Measurements from ENCODE around the gene FAM222A. TPM values are rescaled to one million over a fixed set of nuclear protein-coding genes. Genes with fewer than 3 reads are reported as not detected.
A peak's percentile ranks its signal among the peaks of the same experiment; 100 is the strongest.

Gene FAM222A
- total RNA-seq, 3 donors from 2014 or later (not counting 1 experiment from before 2014, with no cell fraction given), result 3.1 to 6.6 (median 4.0) TPM

- no peak for DNase-seq
- peak in 1 of 3 donors; percentile 4 for ATAC-seq
- no peak for TF ChIP-seq CTCF (IDR thresholded peaks at IDR 0.05)
- WGBS (ENCODE audit: insufficient coverage), result 82% methylated on average over 14 of the region's 14 CpGs
- Mint-ChIP-seq H3K36me3 (no peaks in the 10 kb centered on the region), H3K4me3 (no peak overlapping the region), H3K27ac (no peak overlapping the region), H3K4me1 (no peaks in the 10 kb centered on the region), H3K9me3 (no peaks in the 10 kb centered on the region), H3K27me3 (ENCODE audit: low read depth in 2 of 2) (peaks cover 0 to 3% of the 10 kb centered on the region in 2 donors)
- Histone ChIP-seq H3K27me3 (ENCODE audit: control insufficient read depth, insufficient read depth, low read length) (no peaks in the 10 kb centered on the region), H3K9me3 (ENCODE audit: control insufficient read depth, insufficient read depth, low read length) (no peaks in the 10 kb centered on the region), H3K4me3 (ENCODE audit: low read length) (no peak overlapping the region), H3K4me1 (ENCODE audit: control insufficient read depth, insufficient read depth, low read length) (no peaks in the 10 kb centered on the region), H3K36me3 (ENCODE audit: control insufficient read depth, insufficient read depth, low read length) (no peaks in the 10 kb centered on the region), H3K27ac (ENCODE audit: low read length) (no peak overlapping the region)
- intact Hi-C loops (cut with micrococcal nuclease), result no loop called here
These were observed 14.4 kb downstream of the FAM222A start for GRCh38 chr12:109727746-109728726.

- Histone ChIP-seq H3K27ac (ENCODE audit: low read length) (no peak overlapping the region), H3K36me3 (ENCODE audit: control insufficient read depth, insufficient read depth, low read length) (no peaks in the 10 kb centered on the region), H3K4me3 (ENCODE audit: low read length) (no peak overlapping the region), H3K4me1 (ENCODE audit: control insufficient read depth, insufficient read depth, low read length) (no peaks in the 10 kb centered on the region), H3K9me3 (ENCODE audit: control insufficient read depth, insufficient read depth, low read length) (no peaks in the 10 kb centered on the region), H3K27me3 (ENCODE audit: control insufficient read depth, insufficient read depth, low read length) (peaks cover 2% of the 10 kb centered on the region)
- Mint-ChIP-seq H3K36me3 (no peaks in the 10 kb centered on the region), H3K9me3 (no peaks in the 10 kb centered on the region), H3K27me3 (ENCODE audit: low read depth in 2 of 2) (peaks cover 4 to 8% of the 10 kb centered on the region in 2 donors), H3K4me3 (no peak overlapping the region), H3K4me1 (no peaks in the 10 kb centered on the region), H3K27ac (no peak overlapping the region)
- WGBS (ENCODE audit: insufficient coverage), result 85% methylated on average over 1 of the region's 1 CpG
- DNase-seq (no peak), ATAC-seq (no peak)
- intact Hi-C loops (cut with micrococcal nuclease), result no loop called here
- TF ChIP-seq CTCF (IDR thresholded peaks at IDR 0.05), result no peak
These were observed 15.3 kb downstream of the FAM222A start for GRCh38 chr12:109728921-109729320.

- 88% methylated on average over 18 of the region's 18 CpGs for WGBS (ENCODE audit: insufficient coverage)
- Mint-ChIP-seq H3K4me3 (no peak overlapping the region), H3K9me3 (no peaks in the 10 kb centered on the region), H3K4me1 (no peaks in the 10 kb centered on the region), H3K27ac (no peak overlapping the region), H3K36me3 (no peaks in the 10 kb centered on the region), H3K27me3 (ENCODE audit: low read depth in 2 of 2) (peaks cover 8 to 10% of the 10 kb centered on the region in 2 donors)
- no peaks in the 10 kb centered on the region for H3K36me3 ChIP-seq (ENCODE audit: control insufficient read depth, insufficient read depth, low read length)
- H3K27ac ChIP-seq (ENCODE audit: low read length), result no peak overlapping the region
- H3K27me3 ChIP-seq (ENCODE audit: control insufficient read depth, insufficient read depth, low read length), result peaks cover 2% of the 10 kb centered on the region
- no peaks in the 10 kb centered on the region for H3K4me1 ChIP-seq (ENCODE audit: control insufficient read depth, insufficient read depth, low read length)
- intact Hi-C loops (cut with micrococcal nuclease), result no loop called here
- no peak for TF ChIP-seq CTCF (IDR thresholded peaks at IDR 0.05)
- DNase-seq (no peak), ATAC-seq (no peak)
- H3K9me3 ChIP-seq (ENCODE audit: control insufficient read depth, insufficient read depth, low read length), result no peaks in the 10 kb centered on the region
- no peak overlapping the region for H3K4me3 ChIP-seq (ENCODE audit: low read length)
These were observed 15.8 kb downstream of the FAM222A start for GRCh38 chr12:109729371-109729781.

All from natural killer cell (primary cell).